Measurements from ENCODE around the gene PSMC4.

DNA sequence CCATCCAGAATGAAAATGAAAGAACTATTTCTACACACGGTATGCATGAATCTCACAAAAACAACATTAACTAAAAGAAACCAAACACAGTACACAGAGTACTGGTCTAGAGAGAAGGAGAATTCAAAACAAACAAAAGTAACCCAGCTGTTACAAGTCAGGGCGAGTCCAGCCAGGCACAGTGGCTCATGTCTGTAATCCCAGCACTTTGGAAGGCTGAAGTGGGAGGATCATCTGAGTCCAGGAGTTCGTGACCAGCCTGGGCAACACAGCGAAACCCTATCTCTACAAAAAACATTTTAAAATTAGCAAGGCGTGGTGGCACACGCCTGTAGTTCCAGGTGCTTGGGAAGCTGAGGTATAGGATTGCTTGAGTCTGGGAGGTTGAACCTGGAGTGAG lies 1.7 kb upstream of the PSMC4 start:
- TF ChIP-seq, protein P1, sequence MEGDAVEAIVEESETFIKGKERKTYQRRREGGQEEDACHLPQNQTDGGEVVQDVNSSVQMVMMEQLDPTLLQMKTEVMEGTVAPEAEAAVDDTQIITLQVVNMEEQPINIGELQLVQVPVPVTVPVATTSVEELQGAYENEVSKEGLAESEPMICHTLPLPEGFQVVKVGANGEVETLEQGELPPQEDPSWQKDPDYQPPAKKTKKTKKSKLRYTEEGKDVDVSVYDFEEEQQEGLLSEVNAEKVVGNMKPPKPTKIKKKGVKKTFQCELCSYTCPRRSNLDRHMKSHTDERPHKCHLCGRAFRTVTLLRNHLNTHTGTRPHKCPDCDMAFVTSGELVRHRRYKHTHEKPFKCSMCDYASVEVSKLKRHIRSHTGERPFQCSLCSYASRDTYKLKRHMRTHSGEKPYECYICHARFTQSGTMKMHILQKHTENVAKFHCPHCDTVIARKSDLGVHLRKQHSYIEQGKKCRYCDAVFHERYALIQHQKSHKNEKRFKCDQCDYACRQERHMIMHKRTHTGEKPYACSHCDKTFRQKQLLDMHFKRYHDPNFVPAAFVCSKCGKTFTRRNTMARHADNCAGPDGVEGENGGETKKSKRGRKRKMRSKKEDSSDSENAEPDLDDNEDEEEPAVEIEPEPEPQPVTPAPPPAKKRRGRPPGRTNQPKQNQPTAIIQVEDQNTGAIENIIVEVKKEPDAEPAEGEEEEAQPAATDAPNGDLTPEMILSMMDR (IDR thresholded peaks at IDR 0.05): no peak
- TF ChIP-seq POLR2A (IDR thresholded peaks at IDR 0.05): no peak
- TF ChIP-seq POLR2AphosphoS5 (IDR thresholded peaks at IDR 0.05): no peak
